Keratinocyte (primary cell): Measurements from ENCODE around the gene CNNM3.

ENCODE experiments used
- EZH2 ChIP-seq: IDR thresholded peaks from one replicate; pipeline ENCODE4 v1.6.1; 2012; ENCODE audit warnings: inconsistent platforms, mild to moderate bottlenecking, low read length, moderate library complexity
- TF ChIP-seq, protein P1 (sequence below), 3 experiments: IDR thresholded peaks in 1 of 3; conservative IDR thresholded peaks in 1 of 3; optimal IDR thresholded peaks in 1 of 3; 2 replicates in 2 of 3; 3 replicates in 1 of 3; pipeline versions ENCODE3 to v1.5.1; 2011; ENCODE audit warnings: low read length in 3 of 3, mild to moderate bottlenecking in 3 of 3, moderate library complexity in 2 of 3, control low read depth in 1 of 3, inconsistent platforms in 1 of 3; ENCODE audit not compliant: insufficient read depth in 2 of 3; ENCODE audit errors: extremely low read depth in 1 of 3

DNA sequence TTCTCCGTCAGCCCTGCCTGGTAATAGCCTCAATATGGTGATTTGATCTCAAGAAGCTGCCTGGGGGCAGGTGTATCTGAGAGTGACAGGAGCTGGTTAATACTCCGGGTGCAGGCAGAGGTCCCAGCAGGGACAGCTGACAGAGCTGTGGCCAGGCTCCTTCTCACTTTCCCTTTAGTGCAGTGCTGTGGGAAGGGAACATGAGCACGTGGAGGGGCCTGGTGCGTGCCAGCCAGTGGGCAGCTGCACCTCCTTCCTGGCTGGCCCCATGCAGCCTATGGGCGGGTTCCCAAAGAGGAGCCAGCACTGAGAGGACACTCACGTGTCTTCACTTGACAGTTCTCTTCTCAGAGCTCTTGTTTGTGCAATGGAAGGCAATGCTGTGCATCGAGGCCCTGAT is 46.3 kb upstream of the CNNM3 start:
- TF ChIP-seq, protein P1, sequence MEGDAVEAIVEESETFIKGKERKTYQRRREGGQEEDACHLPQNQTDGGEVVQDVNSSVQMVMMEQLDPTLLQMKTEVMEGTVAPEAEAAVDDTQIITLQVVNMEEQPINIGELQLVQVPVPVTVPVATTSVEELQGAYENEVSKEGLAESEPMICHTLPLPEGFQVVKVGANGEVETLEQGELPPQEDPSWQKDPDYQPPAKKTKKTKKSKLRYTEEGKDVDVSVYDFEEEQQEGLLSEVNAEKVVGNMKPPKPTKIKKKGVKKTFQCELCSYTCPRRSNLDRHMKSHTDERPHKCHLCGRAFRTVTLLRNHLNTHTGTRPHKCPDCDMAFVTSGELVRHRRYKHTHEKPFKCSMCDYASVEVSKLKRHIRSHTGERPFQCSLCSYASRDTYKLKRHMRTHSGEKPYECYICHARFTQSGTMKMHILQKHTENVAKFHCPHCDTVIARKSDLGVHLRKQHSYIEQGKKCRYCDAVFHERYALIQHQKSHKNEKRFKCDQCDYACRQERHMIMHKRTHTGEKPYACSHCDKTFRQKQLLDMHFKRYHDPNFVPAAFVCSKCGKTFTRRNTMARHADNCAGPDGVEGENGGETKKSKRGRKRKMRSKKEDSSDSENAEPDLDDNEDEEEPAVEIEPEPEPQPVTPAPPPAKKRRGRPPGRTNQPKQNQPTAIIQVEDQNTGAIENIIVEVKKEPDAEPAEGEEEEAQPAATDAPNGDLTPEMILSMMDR (optimal IDR thresholded peaks at IDR 0.05 in 1 of 3, IDR thresholded peaks at IDR 0.05 in 1 of 3, conservative IDR thresholded peaks at IDR 0.05 in 1 of 3; ENCODE audit: extremely low read depth in 1 of 3, insufficient read depth in 2 of 3, low read length in 3 of 3): no peak
- TF ChIP-seq EZH2: no peak
